HG03064 (cell line): ENCODE data around the gene MFSD12.
"Not testable (repeated sequence)": the region's sequence is repeated elsewhere in the genome, so short reads cannot be mapped to it uniquely, and the experiment has no call there.

Experiments used
- ATAC-seq: cut with Tn5 transposase; IDR thresholded peaks from one replicate; pipeline ENCODE4 v1.9.1; 2021; ENCODE audit warnings: low read depth; ENCODE audit not compliant: unreplicated experiment

The MFSD12 gene

DNA sequence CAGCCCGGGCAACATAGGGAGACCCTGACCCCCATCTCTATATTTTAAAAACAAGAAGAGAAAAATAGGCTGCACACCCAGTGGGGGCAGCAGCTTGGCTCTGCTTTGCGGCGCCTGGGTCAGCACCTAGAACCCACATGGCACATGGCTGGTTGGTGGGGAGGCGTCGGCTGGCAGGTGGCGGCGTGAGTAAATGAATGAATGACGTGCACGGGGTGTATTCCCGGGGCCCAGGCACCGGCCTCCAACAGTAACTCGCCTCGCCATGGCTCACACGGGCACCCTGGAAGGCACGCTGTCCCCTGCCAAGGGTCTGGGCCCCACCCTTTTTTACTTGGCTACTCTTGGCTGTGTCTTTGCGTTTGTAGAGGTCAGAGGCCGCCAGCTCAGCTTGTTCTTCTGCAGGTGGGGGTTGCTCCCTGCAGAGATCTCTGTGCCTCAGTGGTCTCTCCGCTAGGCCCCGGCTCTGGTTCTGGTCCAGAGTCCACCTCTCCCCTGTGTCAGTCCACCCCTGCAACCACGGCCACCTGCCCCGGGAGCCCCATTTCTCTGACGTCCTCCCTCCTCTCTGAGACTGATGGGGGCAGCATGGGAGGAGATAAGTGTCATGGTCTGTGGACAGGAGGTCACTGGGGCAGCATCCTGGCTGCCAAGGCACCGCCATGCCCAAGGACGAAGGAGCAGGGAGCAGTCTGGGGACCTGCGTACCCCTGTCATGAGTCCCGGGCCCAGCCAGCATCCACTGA lies 45.7 kb downstream of the MFSD12 start:
- no peak for ATAC-seq

DNA sequence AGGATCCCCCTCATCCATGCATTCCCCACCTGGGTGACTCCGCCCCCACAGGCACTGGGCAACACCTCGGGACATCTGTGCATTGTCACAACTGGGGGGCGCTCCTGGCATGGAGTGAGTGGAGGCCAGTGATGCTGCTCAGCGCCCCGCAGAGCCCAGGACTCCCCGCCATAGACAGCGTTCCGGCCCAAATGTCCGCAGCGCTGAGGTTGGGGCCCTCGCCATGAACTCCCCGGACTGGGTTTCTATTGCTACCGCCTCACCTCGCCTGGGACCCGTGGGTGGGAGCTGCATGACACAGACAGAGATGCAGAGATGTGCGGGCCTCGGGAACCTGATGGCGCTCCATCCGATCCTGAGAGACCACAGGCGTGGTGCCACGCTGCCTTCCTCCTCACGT lies 46.7 kb downstream of the MFSD12 start:
- no peak for ATAC-seq

DNA sequence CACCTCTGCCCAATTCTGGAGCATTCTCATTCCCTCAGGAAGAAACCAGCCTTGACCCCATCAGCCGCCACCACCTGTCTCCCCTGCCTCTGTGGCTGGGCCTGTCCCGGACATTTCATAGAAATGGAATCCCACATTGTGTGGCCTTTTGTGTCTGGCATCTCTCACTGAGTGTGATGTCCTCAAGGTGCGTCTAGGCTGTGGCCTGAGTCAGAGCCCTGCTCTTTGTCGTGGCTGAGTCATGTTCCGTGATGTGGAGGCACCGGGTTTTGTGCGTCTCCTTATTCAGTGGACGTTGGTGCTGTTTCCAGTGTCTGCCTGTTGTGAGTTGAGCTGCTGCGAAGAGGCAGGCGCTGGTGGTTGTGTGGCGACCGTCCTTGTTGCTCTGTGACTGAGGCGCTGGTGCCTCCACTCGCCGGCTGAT lies 47.8 kb downstream of the MFSD12 start:
- no peak for ATAC-seq

DNA sequence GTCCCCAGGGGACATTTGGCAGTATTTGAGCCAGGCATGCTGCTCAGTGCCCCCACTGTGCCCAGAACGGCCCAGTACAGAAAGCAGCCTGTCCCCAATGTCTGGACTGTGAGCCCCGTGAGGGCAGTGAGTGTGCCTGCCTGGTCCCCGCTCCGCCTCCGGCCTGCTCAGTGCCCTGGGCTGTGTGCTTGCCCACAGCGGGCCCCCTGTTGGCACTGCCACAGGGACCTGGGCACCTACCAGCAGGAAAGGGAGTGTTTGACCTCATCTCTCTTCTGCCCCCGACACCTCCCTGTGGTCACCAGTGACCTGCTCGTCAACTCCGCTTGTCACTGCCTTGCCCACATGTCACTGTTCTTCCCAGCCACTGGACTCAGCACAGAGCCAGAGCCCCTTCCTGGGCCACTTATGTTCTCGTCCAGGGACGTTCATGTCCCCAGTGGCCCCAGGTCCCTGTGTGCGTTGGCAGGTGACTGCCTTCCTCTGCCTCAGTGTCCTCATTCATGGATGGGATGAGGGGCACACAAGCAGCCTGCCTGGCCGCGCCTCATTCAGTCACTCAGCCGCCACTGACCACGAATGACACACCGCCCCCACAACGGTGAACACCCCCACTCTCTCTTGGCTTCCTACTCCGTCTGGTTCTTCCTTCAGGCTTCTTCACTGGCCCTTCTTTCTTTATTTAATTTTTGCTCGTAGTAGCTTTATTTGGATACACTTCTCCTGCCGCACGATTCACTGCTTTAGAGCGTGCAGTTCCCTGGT lies 48.4 kb downstream of the MFSD12 start:
- ATAC-seq = no peak

DNA sequence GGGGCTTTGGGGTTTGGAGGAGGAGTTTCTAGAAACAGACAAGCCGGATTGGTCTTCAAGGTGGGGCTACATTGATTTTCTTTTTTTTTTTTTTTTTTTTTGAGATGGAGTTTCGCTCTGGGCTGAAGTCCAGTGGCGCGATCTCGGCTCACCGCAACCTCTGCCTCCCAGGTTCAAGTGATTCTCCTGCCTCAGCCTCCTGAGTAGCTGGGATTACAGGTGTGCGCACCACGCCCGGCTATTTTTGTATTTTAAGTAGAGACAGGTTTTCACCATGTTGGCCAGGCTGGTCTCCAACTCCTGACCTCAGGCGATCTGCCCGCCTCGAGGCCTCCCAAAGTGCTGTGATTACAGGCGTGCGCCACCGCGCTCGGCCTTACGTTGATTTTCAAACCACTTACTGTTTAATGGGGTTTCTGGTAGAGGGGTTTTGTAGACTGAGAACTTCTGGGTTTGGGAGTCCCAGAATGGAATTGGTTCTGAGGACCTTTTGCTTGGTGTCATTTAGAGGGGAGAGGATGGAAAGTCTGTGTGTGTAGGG lies 49.2 kb downstream of the MFSD12 start:
- not testable (repeated sequence) for ATAC-seq

DNA sequence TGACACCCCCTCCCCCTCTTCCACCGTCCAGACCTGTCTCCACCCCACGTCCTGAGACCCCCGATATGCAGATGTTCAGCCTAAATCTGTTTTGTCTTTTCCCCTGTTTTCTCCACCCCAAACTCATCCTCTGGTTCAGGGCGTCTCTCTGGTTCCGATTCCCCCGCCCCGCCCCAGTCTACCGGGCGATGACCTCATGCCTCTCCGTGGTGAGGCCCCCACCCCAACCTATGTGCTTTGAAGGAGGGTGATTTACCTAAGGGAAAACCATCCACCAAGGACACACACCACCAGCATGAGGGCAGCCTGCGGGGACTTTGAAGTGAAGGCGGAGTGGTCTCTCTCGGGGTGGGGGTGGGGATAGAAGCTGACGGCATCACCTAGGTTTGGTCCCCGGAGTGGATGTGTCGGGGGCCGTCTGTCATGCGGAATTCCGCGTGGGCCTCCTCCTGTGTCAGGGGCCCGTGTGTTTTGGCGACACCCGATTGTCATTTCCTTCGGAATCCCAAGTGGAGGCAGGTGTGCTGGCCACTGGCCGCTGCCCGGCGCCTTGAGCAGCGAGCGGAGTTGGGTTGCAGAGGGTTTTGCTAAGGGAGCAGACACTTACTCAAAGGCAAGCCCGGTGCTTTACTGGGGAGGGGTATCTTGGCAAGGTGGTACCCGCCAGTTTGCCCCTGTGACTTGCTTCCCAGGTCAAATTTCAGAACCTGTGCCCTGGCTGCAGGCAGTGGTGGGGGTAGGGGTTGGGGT lies 49.8 kb downstream of the MFSD12 start:
- ATAC-seq = no peak

DNA sequence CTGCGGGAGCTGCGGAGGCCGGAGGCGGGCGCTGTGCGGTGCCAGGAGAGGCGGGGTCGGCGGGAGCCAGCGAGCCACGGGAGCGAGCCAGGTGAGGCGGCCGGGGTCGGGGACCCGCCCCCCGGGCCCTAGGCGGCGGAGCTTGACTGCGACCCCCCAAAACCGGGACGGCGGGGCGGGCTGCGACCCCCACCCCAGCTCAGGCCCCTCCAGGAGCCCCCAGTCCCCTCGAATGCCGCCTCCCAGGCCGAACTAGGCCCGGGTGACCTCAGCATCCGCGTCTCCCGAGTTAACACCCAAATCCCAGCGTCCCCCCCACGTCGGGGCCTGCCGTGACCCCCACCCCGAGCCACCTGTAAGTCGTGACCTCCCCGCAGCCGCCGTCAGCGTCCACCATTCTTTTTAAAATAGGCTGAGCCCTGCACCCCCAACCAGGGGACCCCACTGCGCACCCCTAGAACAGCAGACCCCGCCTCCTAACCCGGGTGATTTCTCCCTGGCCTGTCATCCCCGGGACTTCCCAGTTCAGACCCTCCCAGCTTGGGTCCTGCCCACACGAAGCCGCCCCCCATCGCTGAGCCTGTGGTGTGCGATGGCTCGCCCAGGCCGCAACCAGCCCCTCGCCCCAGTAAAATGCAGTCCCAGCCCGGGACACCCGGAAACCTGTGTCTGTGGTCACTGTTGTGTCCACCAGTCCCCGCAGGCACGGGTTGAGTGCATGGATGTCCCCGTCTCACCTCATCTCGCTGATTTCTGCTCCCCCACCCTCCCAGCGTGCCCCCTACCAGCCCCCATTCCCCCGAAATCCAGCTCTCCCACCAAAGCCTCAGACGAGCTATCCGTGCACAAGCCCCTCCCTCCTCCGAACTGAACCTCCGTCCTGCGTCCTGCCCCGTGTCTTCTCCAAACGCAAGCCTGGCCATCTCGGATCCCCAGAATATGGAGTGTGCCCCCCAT lies 50.7 kb downstream of the MFSD12 start:
- no peak for ATAC-seq

DNA sequence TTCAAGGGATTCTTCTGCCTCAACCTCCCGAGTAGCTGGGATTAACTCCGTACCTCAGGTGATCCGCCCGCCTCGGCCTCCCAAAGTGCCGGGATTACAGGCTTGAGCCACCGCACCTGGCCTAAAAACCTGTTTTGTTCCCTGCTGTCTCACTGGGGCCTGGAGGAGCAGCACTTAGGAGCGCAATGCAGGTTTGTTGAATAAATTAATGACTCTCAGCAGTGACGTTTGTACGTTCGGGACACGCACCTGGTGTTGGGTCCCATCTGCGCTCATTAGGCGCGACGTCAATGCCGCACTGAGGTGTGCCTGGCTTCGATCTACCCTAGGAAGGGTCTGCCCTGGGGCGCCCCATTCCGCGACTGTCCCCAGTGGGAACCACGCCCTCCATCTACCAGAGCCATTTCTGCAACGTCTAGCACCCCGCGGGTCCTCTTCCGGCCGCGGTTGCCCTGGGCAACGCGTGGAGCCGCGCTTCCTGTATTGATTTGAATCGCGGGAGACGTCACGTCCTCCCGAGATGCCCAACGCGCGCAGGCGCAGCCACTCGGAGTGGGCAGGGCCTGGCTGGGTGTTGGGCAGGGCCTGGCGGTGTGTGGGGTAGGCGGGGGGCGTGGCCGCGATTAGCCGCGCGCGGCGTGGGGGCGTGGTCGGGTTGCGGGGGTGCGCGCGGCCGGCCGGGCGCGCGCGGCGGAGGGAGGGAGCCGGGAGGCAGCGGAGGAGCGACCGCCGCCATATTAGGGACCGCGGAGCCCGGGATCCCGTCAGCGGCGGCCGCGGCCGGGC lies 51.6 kb downstream of the MFSD12 start, which contains the start of gene FZR1:
FZR1 (plus strand) TSS at position 714 of the 786 bp plus-strand sequence. CDS start 16,679 bp downstream, outside the sequence.
- peak; percentile 86 for ATAC-seq

DNA sequence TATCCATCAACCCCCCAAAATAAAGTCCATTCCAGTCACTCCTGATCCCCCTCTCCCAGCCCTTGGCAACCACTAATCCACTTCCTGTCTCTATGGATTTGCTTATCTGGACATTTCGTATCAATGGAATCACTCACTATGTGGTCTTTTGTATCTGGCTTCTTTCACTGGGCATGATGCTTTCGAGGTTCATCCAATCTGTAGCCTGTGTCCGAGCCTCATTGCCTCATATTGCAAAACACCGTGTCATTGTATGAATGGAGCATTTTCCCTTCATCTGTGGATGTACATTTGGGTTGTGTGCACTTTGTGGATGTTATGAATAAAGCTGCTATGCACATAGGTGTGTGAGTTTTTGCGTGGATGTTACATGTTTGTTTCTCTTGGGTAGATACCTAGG lies 52.7 kb downstream of the MFSD12 start:
- ATAC-seq = no peak

DNA sequence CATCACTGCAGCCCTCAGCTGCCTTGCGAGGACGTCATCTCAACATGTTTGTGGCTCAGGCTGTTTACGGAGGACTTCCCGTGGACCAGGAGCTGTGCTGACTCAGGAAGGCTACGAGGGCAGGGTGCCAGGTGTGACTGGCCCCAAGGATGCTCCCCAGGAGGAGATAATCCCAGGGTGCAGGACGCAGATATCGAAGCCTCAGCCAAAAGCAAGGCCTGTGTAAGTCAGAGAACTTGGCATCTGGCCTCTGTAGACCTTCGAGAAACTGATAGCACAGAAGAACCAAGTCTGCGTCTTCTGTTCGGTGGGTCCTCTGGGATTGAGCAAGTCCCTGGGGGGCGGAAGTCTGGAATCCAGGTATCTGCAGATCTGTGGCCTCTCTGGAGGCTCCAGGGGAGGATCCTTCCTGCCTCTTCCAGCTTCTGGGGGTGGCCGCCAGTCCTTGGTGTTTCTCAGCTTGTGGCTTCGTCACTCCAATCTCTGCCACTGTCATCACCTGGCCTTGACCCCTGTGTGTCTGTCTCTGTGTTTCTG lies 54.3 kb downstream of the MFSD12 start:
- no peak for ATAC-seq

DNA sequence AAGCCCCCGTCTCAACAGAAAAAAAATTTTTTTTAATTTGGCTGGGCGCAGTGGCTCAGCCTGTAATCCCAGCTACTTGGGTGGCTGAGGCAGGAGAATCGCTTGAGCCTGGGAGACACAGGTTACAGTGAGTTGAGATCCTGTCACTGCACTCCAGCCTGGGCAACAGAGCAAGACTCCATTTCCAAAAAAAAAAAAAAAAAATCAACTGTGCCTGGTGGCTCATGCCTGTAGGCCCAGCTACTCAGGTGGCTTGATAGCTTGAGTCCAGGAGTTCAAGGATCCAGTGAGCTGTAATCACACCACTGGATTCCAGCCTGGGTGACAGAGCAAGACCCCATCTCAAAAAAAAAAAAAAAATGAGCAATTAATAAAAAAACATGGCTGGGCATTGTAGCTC lies 55.6 kb downstream of the MFSD12 start:
- ATAC-seq = no peak

DNA sequence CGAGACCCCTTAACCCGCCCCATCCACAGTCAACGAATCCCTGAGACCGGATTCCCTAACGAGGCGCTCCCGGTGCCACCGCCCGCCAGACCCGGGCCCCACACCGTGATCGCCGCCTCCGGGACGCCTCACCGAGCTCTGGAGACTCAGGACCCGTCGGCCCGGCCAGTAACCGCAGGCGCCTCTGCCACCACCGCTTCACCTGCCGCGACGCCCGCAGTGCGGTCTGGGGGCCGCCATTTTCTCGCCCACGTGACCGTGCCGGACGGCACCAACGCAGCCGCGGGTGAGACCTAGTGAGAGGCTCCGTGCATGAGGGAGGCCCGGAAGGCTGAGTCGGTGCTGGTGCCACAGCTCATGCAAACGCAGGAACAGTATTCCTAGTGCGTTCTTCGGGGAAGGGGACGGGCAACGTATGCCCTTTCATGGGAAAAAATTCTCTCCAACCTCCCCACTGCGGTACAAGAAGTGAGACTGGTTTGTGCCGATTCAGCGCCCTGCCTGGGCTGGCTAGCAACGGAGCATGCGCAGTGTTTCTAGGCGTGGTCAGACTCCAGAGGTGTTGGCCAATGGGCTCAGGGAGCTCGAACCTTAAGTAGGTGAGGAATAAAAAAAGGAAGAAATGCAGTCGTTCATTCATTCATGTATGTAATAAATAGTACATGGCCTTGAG lies 56.8 kb downstream of the MFSD12 start, which contains the start of gene DOHH:
DOHH (minus strand) TSS at position 246 of the 673 bp plus-strand sequence. CDS start 3,860 bp downstream, outside the sequence.
- ATAC-seq = peak; percentile 76

DNA sequence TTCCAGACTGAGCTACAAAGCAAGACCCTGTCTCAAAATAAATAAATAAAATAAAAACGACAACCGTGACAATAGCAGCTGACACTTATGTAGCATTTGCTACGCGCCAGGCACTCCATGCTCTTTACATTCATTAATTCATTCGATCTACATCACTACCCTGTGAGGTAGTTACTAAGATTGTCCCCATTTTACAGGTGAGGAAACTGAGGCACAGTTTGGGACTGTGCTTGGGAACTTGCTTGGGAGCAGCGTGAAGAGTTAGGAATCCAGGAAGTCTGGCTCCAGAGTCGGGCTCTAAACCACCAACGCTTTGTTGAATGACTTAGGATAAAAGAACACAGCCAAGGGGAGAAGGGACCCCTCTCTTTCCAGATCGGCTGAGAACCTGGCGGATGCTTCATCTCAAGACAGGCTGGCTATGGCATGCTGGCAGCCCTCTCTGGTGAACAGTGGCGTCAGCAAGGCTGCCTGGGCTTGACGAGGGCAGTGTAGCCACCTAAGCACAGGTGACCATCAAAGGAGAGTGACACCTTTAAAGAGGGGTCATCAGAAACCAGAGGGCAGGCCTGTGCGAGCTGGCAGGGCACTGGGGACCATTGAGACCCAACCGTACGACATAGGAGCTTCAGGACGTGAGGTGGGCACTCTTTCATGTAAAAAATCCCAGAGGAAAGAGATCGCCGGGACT lies 57.5 kb downstream of the MFSD12 start:
- no peak for ATAC-seq

DNA sequence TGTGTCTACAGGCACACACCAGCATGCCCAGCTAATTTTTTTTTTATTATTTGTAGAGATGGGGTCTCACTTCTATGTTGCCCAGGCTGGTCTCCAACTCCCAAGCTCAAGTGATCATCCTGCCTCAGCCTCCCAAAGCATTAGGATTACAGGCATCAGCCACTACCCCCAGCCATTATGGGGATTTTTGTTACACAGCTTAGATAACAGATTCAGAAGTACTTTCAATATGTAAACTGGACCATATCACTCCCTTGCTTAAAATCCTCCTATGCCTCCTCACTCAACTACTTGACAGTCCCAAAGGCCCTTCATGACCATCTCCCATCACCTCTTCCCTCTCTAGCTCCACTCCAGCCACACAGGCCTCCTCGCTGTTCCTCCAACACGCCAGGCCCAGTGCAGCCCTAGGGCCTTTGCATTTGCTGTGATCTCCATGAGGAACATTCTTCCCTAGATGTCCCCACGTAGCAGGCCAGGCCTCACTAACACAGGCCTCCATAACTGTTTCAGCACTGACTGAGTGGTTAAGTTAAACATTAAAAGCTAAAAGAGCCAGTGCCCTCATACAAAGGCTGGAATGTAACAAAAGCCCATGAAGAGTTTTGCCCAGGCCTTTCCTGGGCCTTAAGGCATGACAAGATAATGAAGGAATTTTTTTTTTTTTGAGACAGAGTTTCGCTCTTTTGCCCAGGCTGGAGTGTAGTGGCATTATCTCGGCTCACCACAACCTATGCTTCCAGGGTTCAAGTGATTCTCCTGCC lies 59.4 kb downstream of the MFSD12 start:
- ATAC-seq = no peak

DNA sequence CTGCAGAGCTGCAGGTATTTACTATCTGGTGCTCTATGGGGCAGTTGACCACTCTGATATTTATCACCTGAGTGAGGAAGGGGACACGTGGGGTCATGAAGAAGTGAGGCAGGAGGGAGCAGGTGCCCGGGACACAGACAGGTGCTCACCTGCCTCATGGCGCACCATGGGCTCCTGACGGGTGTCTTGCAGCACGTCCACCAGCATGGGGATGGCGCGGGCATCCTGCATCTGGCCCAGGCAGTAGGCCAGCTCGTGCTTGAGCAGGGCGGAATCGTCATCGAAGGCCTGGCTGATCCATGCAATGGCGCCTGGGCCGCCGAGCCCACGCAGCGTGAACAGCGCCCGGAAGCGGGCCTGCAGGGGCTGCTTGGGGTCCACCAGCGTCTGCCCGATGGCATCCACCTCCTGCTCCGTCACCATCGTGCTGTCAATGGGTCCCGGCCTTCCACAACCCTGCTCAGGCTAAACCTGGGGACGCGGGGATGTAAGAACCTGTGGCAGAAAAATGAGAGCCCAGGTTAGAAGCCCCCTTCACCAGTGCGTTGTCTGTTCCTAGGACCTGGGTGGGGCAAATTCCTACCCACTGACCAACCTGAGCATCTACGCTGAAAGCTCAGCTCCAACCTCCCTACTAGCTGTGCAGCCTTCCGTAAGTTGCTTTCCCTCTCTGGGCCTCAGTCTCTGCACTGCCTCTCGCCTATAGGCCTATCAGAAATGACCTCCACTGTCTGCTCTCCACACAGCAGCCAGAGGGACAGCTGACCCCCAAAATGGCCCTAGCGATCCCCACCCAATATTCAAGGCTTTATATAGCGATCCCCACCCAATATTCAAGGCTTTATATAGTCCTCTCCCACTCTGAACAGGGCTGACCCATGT lies 60.8 kb downstream of the MFSD12 start:
- ATAC-seq = no peak

DNA sequence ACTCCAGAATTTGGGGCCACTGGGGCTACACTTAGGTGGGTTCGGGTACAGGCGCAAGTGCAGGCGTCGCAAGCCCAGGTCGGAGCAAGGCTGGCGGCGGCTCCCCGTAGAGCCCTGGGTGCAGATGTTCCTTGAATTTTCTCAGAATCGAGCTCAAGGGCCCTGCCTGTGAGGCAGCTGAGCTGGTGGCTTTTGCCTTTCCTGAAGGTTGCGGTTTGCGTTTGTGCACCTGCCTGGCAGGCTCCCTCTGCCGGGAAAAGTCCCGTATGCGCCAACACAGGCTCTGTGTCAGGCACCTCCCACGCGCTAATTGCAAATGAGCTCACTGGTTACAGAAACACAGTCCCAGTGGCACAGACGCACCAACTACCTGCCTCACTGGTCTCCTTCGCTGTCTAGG lies 62.8 kb downstream of the MFSD12 start:
- ATAC-seq = no peak
